K562 (cell line): ENCODE results near the gene PTPN9. TPM values are rescaled to one million over a fixed set of nuclear protein-coding genes. Genes with fewer than 3 reads are reported as not detected.

Experiments used
- ARHGAP35 ChIP-seq: fragments of 450-650 bp; IDR thresholded peaks from 2 replicates; pipeline ENCODE4 v1.6.1; 2018; ENCODE audit not compliant: partially characterized antibody
- ARID1B ChIP-seq: fragments of 450-650 bp; IDR thresholded peaks from 2 replicates; pipeline ENCODE4 v1.6.1; 2016; ENCODE audit warnings: antibody characterized with exemption, mild to moderate bottlenecking, inconsistent platforms
- BRCA1 ChIP-seq, 2 experiments: fragments of 450-650 bp in 1 of 2; sonication (generic) in 1 of 2; formaldehyde crosslinking in 1 of 2; IDR thresholded peaks; 2 replicates each; pipeline versions ENCODE4 v1.5.0 to v1.6.1; 2017 to 2020; ENCODE audit warnings: mild to moderate bottlenecking in 1 of 2, missing genetic modification reagents in 1 of 2
- BRD9 ChIP-seq: fragments of 450-650 bp; IDR thresholded peaks from 2 replicates; pipeline ENCODE4 v1.6.1; 2018; ENCODE audit warnings: low read depth; ENCODE audit not compliant: partially characterized antibody
- CBFA2T3 ChIP-seq: fragments of 450-650 bp; IDR thresholded peaks from 2 replicates; pipeline ENCODE4 v1.6.1; 2017
- CTBP1 ChIP-seq: fragments of 450-650 bp; IDR thresholded peaks from 2 replicates; pipeline ENCODE4 v1.6.1; 2016; ENCODE audit warnings: borderline replicate concordance
- DMBX1 ChIP-seq: fragments of 250-450 bp; sonication (Bioruptor Pico); IDR thresholded peaks from 2 replicates; pipeline ENCODE4 v1.8.0; 2022; ENCODE audit warnings: inconsistent platforms, mild to moderate bottlenecking, moderate library complexity, borderline replicate concordance
- EP300 ChIP-seq: IDR thresholded peaks from 2 replicates; pipeline ENCODE4 v1.6.1; 2012; ENCODE audit warnings: low read length, improper control_type of control experiment
- HDAC3 ChIP-seq: fragments of 450-650 bp; IDR thresholded peaks from 2 replicates; pipeline ENCODE4 v1.6.1; 2018; ENCODE audit warnings: borderline replicate concordance, mild to moderate bottlenecking, moderate library complexity; ENCODE audit not compliant: partially characterized antibody
- MTA2 ChIP-seq: fragments of 450-650 bp; IDR thresholded peaks from 2 replicates; pipeline ENCODE4 v1.6.1; 2016; ENCODE audit warnings: low read depth
- MTF1 ChIP-seq: fragments of 250-450 bp; sonication (Bioruptor Pico); IDR thresholded peaks from 2 replicates; pipeline ENCODE4 v1.9.0; 2021; ENCODE audit warnings: moderate library complexity, mild to moderate bottlenecking, inconsistent platforms, borderline replicate concordance
- NCOR1 ChIP-seq: fragments of 450-650 bp; IDR thresholded peaks from 2 replicates; pipeline ENCODE4 v1.6.1; 2016; ENCODE audit warnings: mild to moderate bottlenecking, moderate library complexity
- NFIC ChIP-seq: fragments of 450-650 bp; IDR thresholded peaks from 2 replicates; pipeline ENCODE4 v1.6.1; 2017; ENCODE audit warnings: mild to moderate bottlenecking, inconsistent platforms
- PTBP1 ChIP-seq: fragments of 200-400 bp; formaldehyde crosslinking; IDR thresholded peaks from 2 replicates; pipeline ENCODE4 v1.6.1; 2017; ENCODE audit warnings: low read depth, low read length
- RCOR1 ChIP-seq, 2 experiments: IDR thresholded peaks; 2 replicates each; pipeline ENCODE4 v1.6.1; 2012; ENCODE audit warnings: low read depth in 2 of 2, low read length in 2 of 2, borderline replicate concordance in 1 of 2, improper control_type of control experiment in 1 of 2
- SIN3B ChIP-seq: fragments of 450-650 bp; IDR thresholded peaks from 2 replicates; pipeline ENCODE4 v1.6.1; 2017; ENCODE audit warnings: low read depth, mild to moderate bottlenecking, moderate library complexity
- SOX6 ChIP-seq: fragments of 450-650 bp; IDR thresholded peaks from 2 replicates; pipeline ENCODE4 v1.6.1; 2014; ENCODE audit warnings: mild to moderate bottlenecking
- TAL1 ChIP-seq: fragments of 450-650 bp; IDR thresholded peaks from 2 replicates; pipeline ENCODE4 v1.6.1; 2016; ENCODE audit warnings: mild to moderate bottlenecking
- TCF3 ChIP-seq: sonication (generic); formaldehyde crosslinking; IDR thresholded peaks from 2 replicates; pipeline ENCODE4 v1.4.0; 2020; ENCODE audit warnings: mild to moderate bottlenecking, missing genetic modification reagents
- TCF7 ChIP-seq: sonication (generic); IDR thresholded peaks from 2 replicates; pipeline ENCODE4 v1.6.1; 2016; ENCODE audit warnings: antibody characterized with exemption, borderline replicate concordance
- ZFP36 ChIP-seq: fragments of 150-350 bp; IDR thresholded peaks from 2 replicates; pipeline ENCODE4 v1.6.1; 2018; ENCODE audit warnings: low read length, low read depth; ENCODE audit not compliant: partially characterized antibody
- ZKSCAN1 ChIP-seq: fragments of 150-350 bp; IDR thresholded peaks from 2 replicates; pipeline ENCODE4 v1.6.1; 2016; ENCODE audit warnings: low read depth, low read length
- ZNF551 ChIP-seq: fragments of 250-450 bp; sonication (Bioruptor Pico); IDR thresholded peaks from 2 replicates; pipeline ENCODE4 v1.5.0; 2021; ENCODE audit warnings: mild to moderate bottlenecking, moderate library complexity
- polyA plus RNA-seq, 8 experiments: library from polyadenylated mRNA; depleted of rRNA in 4 of 8; stranded (reverse) in 5 of 8; unstranded in 3 of 8; fragments of >200 nt; fragmentation: Nextera tagmentation in 2 of 8; fragmentation: Illumina TruSeq in 1 of 8; extraction: Ambion mirVana in 2 of 8; extraction: Trizol in 1 of 8; gene quantifications; 2 replicates each; pipeline versions ENCODE4 v1.2.1 to v1.2.3, GENCODE V29; 2011 to 2014; ENCODE audit warnings: inconsistent platforms in 1 of 8, missing spikeins in 1 of 8
- total RNA-seq, 7 experiments: library from RNA; depleted of rRNA in 6 of 7; stranded (reverse); fragments of >200 nt in 6 of 7; fragmentation: Illumina TruSeq in 2 of 7; extraction: Trizol in 2 of 7; gene quantifications; 2 replicates each; pipeline versions ENCODE4 v1.2.1 to v1.2.3, GENCODE V29; 2011 to 2021; ENCODE audit warnings: low replicate concordance in 1 of 7
- TF ChIP-seq, protein P1 (sequence below): fragments of 250-450 bp; sonication (Bioruptor Pico); IDR thresholded peaks from 2 replicates; pipeline ENCODE4 v1.8.0; 2022; ENCODE audit warnings: inconsistent platforms
- TF ChIP-seq, protein P2 (sequence below): sonication (generic); formaldehyde crosslinking; IDR thresholded peaks from 2 replicates; pipeline ENCODE4 v1.8.1; 2022; ENCODE audit warnings: missing genetic modification reagents

The PTPN9 gene
- total and polyA plus RNA-seq, 9 of the 15 experiments (the other 6 are each of a cell fraction or from before 2014, with no cell fraction given): 5.0 to 24.0 (median 14.2) TPM

DNA sequence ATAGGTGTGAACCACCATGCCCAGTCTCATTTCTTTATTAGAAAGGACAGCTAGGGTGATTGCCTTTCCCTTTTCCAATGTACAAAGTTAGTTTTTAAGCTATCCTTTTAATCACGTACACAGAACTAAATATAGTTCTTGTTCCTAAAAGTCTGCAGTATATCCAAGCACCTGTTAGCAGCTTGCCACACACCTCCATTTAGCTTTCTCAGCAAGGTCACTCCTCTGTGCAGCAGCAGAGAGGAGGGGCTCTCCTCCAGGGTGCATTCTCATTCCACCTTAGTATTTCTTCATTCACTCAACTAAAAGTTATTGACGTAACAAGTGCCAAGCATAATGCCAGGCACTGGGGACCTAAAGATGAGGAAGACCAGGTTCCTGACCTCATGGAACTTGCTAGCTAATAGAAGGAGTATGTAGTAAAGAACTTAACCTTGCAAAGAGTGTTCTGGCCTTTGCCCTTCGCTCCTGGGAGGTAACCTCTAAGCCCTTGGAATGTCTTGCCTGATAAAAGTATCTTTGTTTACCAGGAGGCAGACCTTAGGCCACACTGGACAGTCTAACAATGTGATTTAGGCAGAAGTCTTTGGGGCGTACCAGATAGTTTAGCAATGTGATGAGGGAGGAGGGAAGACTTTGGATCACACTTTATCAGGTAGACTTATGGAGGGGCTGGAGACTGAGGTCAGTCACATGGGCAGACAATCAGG is 12.7 kb upstream of the PTPN9 start (continued):
- TF ChIP-seq, protein P1, sequence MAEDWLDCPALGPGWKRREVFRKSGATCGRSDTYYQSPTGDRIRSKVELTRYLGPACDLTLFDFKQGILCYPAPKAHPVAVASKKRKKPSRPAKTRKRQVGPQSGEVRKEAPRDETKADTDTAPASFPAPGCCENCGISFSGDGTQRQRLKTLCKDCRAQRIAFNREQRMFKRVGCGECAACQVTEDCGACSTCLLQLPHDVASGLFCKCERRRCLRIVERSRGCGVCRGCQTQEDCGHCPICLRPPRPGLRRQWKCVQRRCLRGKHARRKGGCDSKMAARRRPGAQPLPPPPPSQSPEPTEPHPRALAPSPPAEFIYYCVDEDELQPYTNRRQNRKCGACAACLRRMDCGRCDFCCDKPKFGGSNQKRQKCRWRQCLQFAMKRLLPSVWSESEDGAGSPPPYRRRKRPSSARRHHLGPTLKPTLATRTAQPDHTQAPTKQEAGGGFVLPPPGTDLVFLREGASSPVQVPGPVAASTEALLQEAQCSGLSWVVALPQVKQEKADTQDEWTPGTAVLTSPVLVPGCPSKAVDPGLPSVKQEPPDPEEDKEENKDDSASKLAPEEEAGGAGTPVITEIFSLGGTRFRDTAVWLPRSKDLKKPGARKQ (CRISPR knock-in tag): no peak
- peak; percentile 54; the same call in 1 of the 2 replicates for TF ChIP-seq CTBP1
- TF ChIP-seq EP300: 0 out of 2 replicates have a peak, but pooled peaks have one; percentile 4
- no peak for TF ChIP-seq PTBP1
- peak; percentile 55 for TF ChIP-seq SOX6
- TF ChIP-seq SIN3B: no peak
- peak; percentile 91 for TF ChIP-seq TCF3 (CRISPR knock-in tag)
- no peak for TF ChIP-seq MTF1 (CRISPR knock-in tag)
- no peak for TF ChIP-seq HDAC3
- TF ChIP-seq ARID1B: peak; percentile 77
- TF ChIP-seq ZNF551: no peak
- TF ChIP-seq BRD9: no peak
- TF ChIP-seq ZKSCAN1: no peak
- TF ChIP-seq NCOR1: peak; percentile 70
- peak; percentile 75 for TF ChIP-seq TAL1
- no peak for TF ChIP-seq ARHGAP35
- TF ChIP-seq TCF7: no peak
- TF ChIP-seq DMBX1 (CRISPR knock-in tag): no peak
- TF ChIP-seq BRCA1 (IDR thresholded peaks at IDR 0.05): no peak
- TF ChIP-seq BRCA1 (CRISPR knock-in tag; IDR thresholded peaks at IDR 0.05): no peak
- TF ChIP-seq ZFP36: no peak
- TF ChIP-seq CBFA2T3: peak; percentile 89
- TF ChIP-seq, protein P2, sequence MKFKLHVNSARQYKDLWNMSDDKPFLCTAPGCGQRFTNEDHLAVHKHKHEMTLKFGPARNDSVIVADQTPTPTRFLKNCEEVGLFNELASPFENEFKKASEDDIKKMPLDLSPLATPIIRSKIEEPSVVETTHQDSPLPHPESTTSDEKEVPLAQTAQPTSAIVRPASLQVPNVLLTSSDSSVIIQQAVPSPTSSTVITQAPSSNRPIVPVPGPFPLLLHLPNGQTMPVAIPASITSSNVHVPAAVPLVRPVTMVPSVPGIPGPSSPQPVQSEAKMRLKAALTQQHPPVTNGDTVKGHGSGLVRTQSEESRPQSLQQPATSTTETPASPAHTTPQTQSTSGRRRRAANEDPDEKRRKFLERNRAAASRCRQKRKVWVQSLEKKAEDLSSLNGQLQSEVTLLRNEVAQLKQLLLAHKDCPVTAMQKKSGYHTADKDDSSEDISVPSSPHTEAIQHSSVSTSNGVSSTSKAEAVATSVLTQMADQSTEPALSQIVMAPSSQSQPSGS (CRISPR knock-in tag): no peak
- peak; percentile 47 to 78; a peak in 3 of 4 replicates for TF ChIP-seq RCOR1 (IDR thresholded peaks at IDR 0.05; ENCODE audit: borderline replicate concordance in 1 of 2, low read depth in 2 of 2, low read length in 2 of 2)
- TF ChIP-seq MTA2: peak; percentile 39; the same call in 1 of the 2 replicates
- peak; percentile 15; the same call in 1 of the 2 replicates for TF ChIP-seq NFIC
